Neural cell (in vitro differentiated cells): ENCODE results near the gene IL7R.

Source experiments
- CTCF ChIP-seq: fragments of 450-650 bp; IDR thresholded peaks from 2 replicates; pipeline ENCODE4 v1.5.1; 2014; ENCODE audit warnings: antibody characterized with exemption, mild to moderate bottlenecking, moderate library complexity; ENCODE audit not compliant: poor library complexity, severe bottlenecking
- EP300 ChIP-seq: fragments of 450-650 bp; conservative IDR thresholded peaks from 2 replicates; pipeline ENCODE4 v1.6.1; 2014; ENCODE audit warnings: antibody characterized with exemption, mild to moderate bottlenecking, moderate library complexity; ENCODE audit not compliant: poor library complexity, severe bottlenecking
- EZH2 ChIP-seq: fragments of 200-600, 300-800 bp; shearing (Covaris generic), sonication (generic); IDR thresholded peaks from 2 replicates; pipeline ENCODE4 v1.6.1; 2014; ENCODE audit warnings: antibody characterized with exemption, low read length, borderline replicate concordance, mild to moderate bottlenecking; ENCODE audit not compliant: insufficient read depth, poor library complexity, severe bottlenecking
- MXI1 ChIP-seq: fragments of 450-650 bp; conservative IDR thresholded peaks from 2 replicates; pipeline ENCODE4 v1.6.1; 2014; ENCODE audit warnings: antibody characterized with exemption, mild to moderate bottlenecking; ENCODE audit not compliant: poor library complexity, severe bottlenecking
- POLR2AphosphoS5 ChIP-seq: IDR thresholded peaks from 2 replicates; pipeline ENCODE4 v1.6.1; 2012
- RAD21 ChIP-seq: fragments of 450-650 bp; conservative IDR thresholded peaks from 2 replicates; pipeline ENCODE4 v1.6.1; 2014; ENCODE audit warnings: antibody characterized with exemption, mild to moderate bottlenecking, moderate library complexity
- SMC3 ChIP-seq: fragments of 450-650 bp; conservative IDR thresholded peaks from 2 replicates; pipeline ENCODE4 v1.6.1; 2014; ENCODE audit warnings: antibody characterized with exemption, mild to moderate bottlenecking, moderate library complexity; ENCODE audit not compliant: poor library complexity
- TAF1 ChIP-seq: IDR thresholded peaks from 2 replicates; pipeline ENCODE4 v1.6.1; 2012; ENCODE audit warnings: low read depth

DNA sequence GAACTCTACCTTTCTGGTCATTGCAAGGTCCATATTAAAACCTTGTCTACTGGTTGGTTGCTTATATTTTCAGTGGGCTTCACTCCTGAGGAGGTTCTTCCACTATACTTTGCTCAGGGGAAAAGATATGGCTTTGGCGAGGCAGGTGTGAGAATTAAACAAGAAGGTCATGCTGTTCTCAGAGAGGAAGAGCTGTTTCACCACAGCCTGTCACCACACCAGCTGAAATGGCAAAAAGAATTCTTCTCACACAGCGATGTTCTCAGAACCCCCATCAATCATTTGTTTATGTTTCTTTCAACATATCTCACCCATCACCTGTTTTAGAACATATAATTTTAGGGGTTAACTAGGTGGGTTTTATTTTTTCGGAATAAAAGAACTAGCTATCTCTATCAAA lies 43.1 kb downstream of the IL7R start:
- TF ChIP-seq CTCF, result no peak
- TF ChIP-seq POLR2AphosphoS5, result no peak
- TF ChIP-seq EZH2, result no peak
- no peak for TF ChIP-seq TAF1
- TF ChIP-seq SMC3, result no peak
- TF ChIP-seq RAD21, result no peak
- TF ChIP-seq EP300, result no peak
- TF ChIP-seq MXI1, result no peak
